Lung (tissue), 16 donors: Measurements from ENCODE around the gene AMDHD2. TPM values are rescaled to one million over a fixed set of nuclear protein-coding genes. Genes with fewer than 3 reads are reported as not detected.

ENCODE experiments used
- ATAC-seq: fragments of 200-7000 bp; cut with Tn5 transposase; one replicate; pipeline ENCODE4 v1.9.1; 2020; ENCODE audit warnings: moderate number of reproducible peaks; ENCODE audit not compliant: insufficient read depth, low FRiP score
- DNase-seq, 3 donors: peaks; one replicate each; pipeline ENCODE4 v3.0.0-alpha.2; 2013 to 2017
- H3K27ac ChIP-seq, 2 donors: one replicate each; pipeline ENCODE4 v1.5.1; 2013; ENCODE audit warnings: mild to moderate bottlenecking in 2 of 2, moderate library complexity in 2 of 2, control low read depth in 1 of 2, inconsistent platforms in 1 of 2, low read depth in 1 of 2, low read length in 1 of 2
- H3K27me3 ChIP-seq, 3 donors: one replicate each; pipeline ENCODE4 v1.5.1; 2013; ENCODE audit warnings: low read length in 2 of 3; ENCODE audit not compliant: control insufficient read depth in 3 of 3, insufficient read depth in 3 of 3
- H3K36me3 ChIP-seq, 4 donors: one replicate each; pipeline ENCODE4 v1.5.1; 2013; ENCODE audit warnings: low read length in 4 of 4, mild to moderate bottlenecking in 1 of 4, moderate library complexity in 1 of 4; ENCODE audit not compliant: control insufficient read depth in 4 of 4, insufficient read depth in 4 of 4
- H3K4me1 ChIP-seq, 5 donors: one replicate each; pipeline ENCODE4 v1.5.1; 2013; ENCODE audit warnings: low read length in 5 of 5, mild to moderate bottlenecking in 2 of 5, moderate library complexity in 1 of 5; ENCODE audit not compliant: control insufficient read depth in 5 of 5, insufficient read depth in 5 of 5
- H3K4me3 ChIP-seq: one replicate; pipeline ENCODE4 v1.5.1; 2013; ENCODE audit warnings: mild to moderate bottlenecking, control low read depth, moderate library complexity
- H3K9ac ChIP-seq, 2 donors: one replicate each; pipeline ENCODE4 v1.5.1; 2013; ENCODE audit warnings: low read length in 2 of 2, control low read depth in 1 of 2; ENCODE audit not compliant: insufficient read depth in 1 of 2
- H3K9me3 ChIP-seq, 4 donors: one replicate each; pipeline ENCODE4 v1.5.1; 2013; ENCODE audit warnings: low read length in 3 of 4, mild to moderate bottlenecking in 1 of 4, moderate library complexity in 1 of 4; ENCODE audit not compliant: control insufficient read depth in 4 of 4, insufficient read depth in 3 of 4
- CTCF ChIP-seq: IDR thresholded peaks from 2 replicates; pipeline ENCODE4 v1.5.1; 2012; ENCODE audit warnings: mild to moderate bottlenecking; ENCODE audit errors: control extremely low read depth, extremely low read depth
- whole genome bisulfite sequencing, 2 donors: extraction: QIAGEN DNeasy Blood & Tissue Kit; methylation state at CpG; one replicate each; pipeline ENCODE4 v1.1.7; 2013; 5-methylcytosine and 5-hydroxymethylcytosine counted together
- long read RNA-seq, 5 donors: transcript quantifications; one replicate each; lab custom pipeline, GENCODE V29; 2026
- polyA plus RNA-seq, 2 donors: library from polyadenylated mRNA; stranded (reverse); fragments of 200-250 nt; gene quantifications; one replicate each; pipeline ENCODE4 v1.2.1, GENCODE V29; 2013
- total RNA-seq, 2 donors: library from RNA; depleted of rRNA in 1 of 2; stranded (reverse); fragments of >200 nt in 1 of 2; gene quantifications; one replicate each; pipeline ENCODE4 v1.2.1, GENCODE V29; 2014 to 2021
- donor health status: control.
- donor health status: control.
- donor health status: Bipolar disorder and iron deficiency.
- donor health status: healthy.
- donor health status: DM: yes; HTN: yes; CAD: no.

Gene AMDHD2
- 10 to 100 TPM; 27.2 to 59.7 TPM for total RNA-seq
- 10 to 100 TPM; 44.0 to 60.4 TPM for polyA plus RNA-seq
- long read RNA-seq, donor 1, partial matches to known transcripts, result 0 of 2 reads
- long read RNA-seq, donor 1, other reads (novel, unspliced or antisense), result 0 of 2 reads
- long read RNA-seq, donor 2, partial matches to known transcripts, result 0 of 1 reads
- long read RNA-seq, donor 2, other reads (novel, unspliced or antisense), result 0 of 1 reads
- long read RNA-seq, donor 3, partial matches to known transcripts, result 0 of 2 reads
- long read RNA-seq, donor 3, other reads (novel, unspliced or antisense), result 0 of 2 reads
- long read RNA-seq, donor 4, partial matches to known transcripts, result 0 of 1 reads
- long read RNA-seq, donor 4, other reads (novel, unspliced or antisense), result 0 of 1 reads
- long read RNA-seq, donor 5, partial matches to known transcripts, result 0 of 4 reads
- long read RNA-seq, donor 5, other reads (novel, unspliced or antisense), result 0 of 4 reads

GRCh38 chr16:2520097-2520783 lies at the start of gene AMDHD2:
AMDHD2 (plus strand) TSS chr16:2520371; CDS start chr16:2520459, 88 bp downstream.
- DNase-seq, result peak; percentile 90 to 95 (median 92)
- Histone ChIP-seq H3K27me3 (no peaks in the 10 kb centered on the region), H3K4me1 (peaks cover 16 to 39% (median 24%) of the 10 kb centered on the region in 5 donors), H3K4me3 (peak within 1 kb of the TSS; percentile 89), H3K36me3 (peaks cover 3 to 36% (median 11%) of the 10 kb centered on the region in 4 donors), H3K9me3 (no peaks in the 10 kb centered on the region), H3K9ac (peak within 1 kb of the TSS in 1 of 2 donors; percentile 58), H3K27ac (peak within 1 kb of the TSS; percentile 65 to 83)
- WGBS, 2 donors, result 0 to 1% methylated on average over 52 to 83 of the region's 83 CpGs
- peak; percentile 69 for ATAC-seq
- no peak for TF ChIP-seq CTCF

GRCh38 chr16:2470603-2471015 lies 49.6 kb upstream of the AMDHD2 start:
- 33 to 35% methylated on average over 9 of the region's 9 CpGs for WGBS, 2 donors
- no peak for ATAC-seq
- no peak for TF ChIP-seq CTCF
- Histone ChIP-seq H3K27ac (no peak overlapping the region), H3K4me1 (peaks cover 5 to 67% (median 21%) of the 10 kb centered on the region in 5 donors), H3K27me3 (peaks cover 0 to 8% (median 0%) of the 10 kb centered on the region in 3 donors), H3K4me3 (no peak overlapping the region), H3K9me3 (no peaks in the 10 kb centered on the region), H3K9ac (no peak overlapping the region), H3K36me3 (peaks cover 0 to 2% (median 0%) of the 10 kb centered on the region in 4 donors)
- peak in 1 of 3 donors; percentile 40 for DNase-seq

- H3K36me3 ChIP-seq, result peaks cover 0 to 2% (median 0%) of the 10 kb centered on the region in 4 donors
- no peak within 1 kb of the TSS for H3K9ac ChIP-seq
- no peak for ATAC-seq
- peaks cover 8 to 73% (median 26%) of the 10 kb centered on the region in 5 donors for H3K4me1 ChIP-seq
- no peak within 1 kb of the TSS for H3K27ac ChIP-seq
- no peak within 1 kb of the TSS for H3K4me3 ChIP-seq
- peak; percentile 96 to 97 (median 97) for DNase-seq
- 0 to 1% methylated on average over 39 to 59 of the region's 59 CpGs for WGBS, 2 donors
- no peak for TF ChIP-seq CTCF
- H3K27me3 ChIP-seq, result peaks cover 0 to 8% (median 0%) of the 10 kb centered on the region in 3 donors
- no peaks in the 10 kb centered on the region for H3K9me3 ChIP-seq
These were observed 49.0 kb upstream of the AMDHD2 start, which contains the start of gene NTN3 for GRCh38 chr16:2471016-2471652. NTN3 (plus strand) TSS chr16:2471297; CDS start chr16:2471702, 405 bp downstream.
